Vagina (tissue), 2 donors: ENCODE measurements around the gene ATP5F1D. TPM values are rescaled to one million over a fixed set of nuclear protein-coding genes. Genes with fewer than 3 reads are reported as not detected.

Source experiments
- DNase-seq, 2 donors: peaks; one replicate each; pipeline ENCODE4 v3.0.0-alpha.2; 2017; ENCODE audit errors: extremely low spot score in 2 of 2
- H3K27ac ChIP-seq: fragments of 200-600 bp; sonication (generic); one replicate; pipeline ENCODE4 v1.5.1; 2019
- H3K27me3 ChIP-seq: fragments of 200-600 bp; sonication (generic); one replicate; pipeline ENCODE4 v1.5.1; 2019
- H3K36me3 ChIP-seq, 2 donors: fragments of 200-600 bp; sonication (generic); one replicate each; pipeline ENCODE4 v1.5.1; 2017 to 2019
- H3K4me1 ChIP-seq: fragments of 200-600 bp; sonication (generic); one replicate; pipeline ENCODE4 v1.5.1; 2019
- H3K4me3 ChIP-seq, 2 donors: fragments of 200-600 bp; sonication (generic); 1 replicate in 1 of 2; 2 replicates in 1 of 2; pipeline ENCODE4 v1.5.1; 2016 to 2019
- H3K9me3 ChIP-seq: fragments of 200-600 bp; sonication (generic); one replicate; pipeline ENCODE4 v1.5.1; 2019
- CTCF ChIP-seq, 3 experiments: fragments of 450-650 bp in 2 of 3; fragments of 200-600 bp in 1 of 3; sonication (generic) in 1 of 3; IDR thresholded peaks; one replicate each; pipeline ENCODE4 v1.5.1; 2017 to 2019; ENCODE audit warnings: antibody characterized with exemption in 3 of 3, mild to moderate bottlenecking in 2 of 3, moderate library complexity in 2 of 3
- POLR2A ChIP-seq, 2 donors: fragments of 450-650 bp; IDR thresholded peaks; one replicate each; pipeline ENCODE4 v1.6.1; 2017; ENCODE audit warnings: antibody characterized with exemption in 2 of 2, mild to moderate bottlenecking in 2 of 2, moderate library complexity in 2 of 2
- POLR2AphosphoS5 ChIP-seq, 2 donors: sonication (generic); formaldehyde crosslinking; IDR thresholded peaks; one replicate each; pipeline ENCODE4 v1.9.0; 2017; ENCODE audit warnings: antibody characterized with exemption in 2 of 2, mild to moderate bottlenecking in 2 of 2, low read depth in 1 of 2; ENCODE audit not compliant: insufficient read depth in 1 of 2
- intact Hi-C: fragments of 100-400 bp; cut with DNase I; formaldehyde crosslinking; loops from one replicate; pipeline ENCODE4 v1.15.1; 2023
- total RNA-seq: library from RNA; depleted of rRNA; stranded (reverse); fragments of >200 nt; gene quantifications from one replicate; pipeline ENCODE4 v1.2.3, GENCODE V29; 2016

ATP5F1D gene
- total RNA-seq, 1 donor from 2014 or later = 154 TPM

- TF ChIP-seq CTCF (IDR thresholded peaks at IDR 0.05) (no peak), POLR2AphosphoS5 (IDR thresholded peaks at IDR 0.05; ENCODE audit: insufficient read depth in 1 of 2, low read depth in 1 of 2) (no peak), POLR2A (IDR thresholded peaks at IDR 0.05) (no peak)
- H3K27ac ChIP-seq = no peak overlapping the region
- no peak for DNase-seq
- no peak overlapping the region for H3K4me3 ChIP-seq
- peaks cover 17% of the 10 kb centered on the region for H3K4me1 ChIP-seq
- intact Hi-C loops = no loop called here
- peaks cover 0 to 19% of the 10 kb centered on the region in 2 donors for H3K36me3 ChIP-seq
- no peaks in the 10 kb centered on the region for H3K9me3 ChIP-seq
- no peaks in the 10 kb centered on the region for H3K27me3 ChIP-seq
These were observed 39.4 kb downstream of the ATP5F1D start for GRCh38 chr19:1280636-1281568.

GRCh38 chr19:1281569-1282287 lies 40.2 kb downstream of the ATP5F1D start:
- H3K27me3 ChIP-seq = peaks cover 2% of the 10 kb centered on the region
- peaks cover 13% of the 10 kb centered on the region for H3K4me1 ChIP-seq
- TF ChIP-seq POLR2A (IDR thresholded peaks at IDR 0.05) = no peak
- TF ChIP-seq POLR2AphosphoS5 (IDR thresholded peaks at IDR 0.05; ENCODE audit: insufficient read depth in 1 of 2, low read depth in 1 of 2) = no peak
- no peak for TF ChIP-seq CTCF (IDR thresholded peaks at IDR 0.05)
- no peaks in the 10 kb centered on the region for H3K9me3 ChIP-seq
- DNase-seq = no peak
- peaks cover 0 to 19% of the 10 kb centered on the region in 2 donors for H3K36me3 ChIP-seq
- H3K27ac ChIP-seq = no peak overlapping the region
- H3K4me3 ChIP-seq = no peak overlapping the region
- intact Hi-C loops = no loop called here

GRCh38 chr19:1282588-1283206 lies 41.1 kb downstream of the ATP5F1D start:
- intact Hi-C loops = no loop called here
- Histone ChIP-seq H3K4me1 (peaks cover 19% of the 10 kb centered on the region), H3K27me3 (peaks cover 10% of the 10 kb centered on the region), H3K27ac (no peak overlapping the region), H3K36me3 (peaks cover 0 to 13% of the 10 kb centered on the region in 2 donors), H3K9me3 (no peaks in the 10 kb centered on the region), H3K4me3 (no peak overlapping the region)
- TF ChIP-seq POLR2AphosphoS5 (IDR thresholded peaks at IDR 0.05; ENCODE audit: insufficient read depth in 1 of 2, low read depth in 1 of 2) = no peak
- TF ChIP-seq CTCF (IDR thresholded peaks at IDR 0.05) = no peak
- TF ChIP-seq POLR2A (IDR thresholded peaks at IDR 0.05) = no peak
- DNase-seq = no peak

GRCh38 chr19:1283207-1283916 lies 41.8 kb downstream of the ATP5F1D start:
- TF ChIP-seq POLR2AphosphoS5 (IDR thresholded peaks at IDR 0.05; ENCODE audit: insufficient read depth in 1 of 2, low read depth in 1 of 2) (no peak), CTCF (IDR thresholded peaks at IDR 0.05) (no peak), POLR2A (IDR thresholded peaks at IDR 0.05) (no peak)
- Histone ChIP-seq H3K4me3 (no peak overlapping the region), H3K27me3 (peaks cover 10% of the 10 kb centered on the region), H3K9me3 (no peaks in the 10 kb centered on the region), H3K36me3 (peaks cover 0 to 11% of the 10 kb centered on the region in 2 donors), H3K27ac (no peak overlapping the region), H3K4me1 (peaks cover 19% of the 10 kb centered on the region)
- intact Hi-C loops = no loop called here
- no peak for DNase-seq
